Measurements from ENCODE around the gene MEIOB.

DNA sequence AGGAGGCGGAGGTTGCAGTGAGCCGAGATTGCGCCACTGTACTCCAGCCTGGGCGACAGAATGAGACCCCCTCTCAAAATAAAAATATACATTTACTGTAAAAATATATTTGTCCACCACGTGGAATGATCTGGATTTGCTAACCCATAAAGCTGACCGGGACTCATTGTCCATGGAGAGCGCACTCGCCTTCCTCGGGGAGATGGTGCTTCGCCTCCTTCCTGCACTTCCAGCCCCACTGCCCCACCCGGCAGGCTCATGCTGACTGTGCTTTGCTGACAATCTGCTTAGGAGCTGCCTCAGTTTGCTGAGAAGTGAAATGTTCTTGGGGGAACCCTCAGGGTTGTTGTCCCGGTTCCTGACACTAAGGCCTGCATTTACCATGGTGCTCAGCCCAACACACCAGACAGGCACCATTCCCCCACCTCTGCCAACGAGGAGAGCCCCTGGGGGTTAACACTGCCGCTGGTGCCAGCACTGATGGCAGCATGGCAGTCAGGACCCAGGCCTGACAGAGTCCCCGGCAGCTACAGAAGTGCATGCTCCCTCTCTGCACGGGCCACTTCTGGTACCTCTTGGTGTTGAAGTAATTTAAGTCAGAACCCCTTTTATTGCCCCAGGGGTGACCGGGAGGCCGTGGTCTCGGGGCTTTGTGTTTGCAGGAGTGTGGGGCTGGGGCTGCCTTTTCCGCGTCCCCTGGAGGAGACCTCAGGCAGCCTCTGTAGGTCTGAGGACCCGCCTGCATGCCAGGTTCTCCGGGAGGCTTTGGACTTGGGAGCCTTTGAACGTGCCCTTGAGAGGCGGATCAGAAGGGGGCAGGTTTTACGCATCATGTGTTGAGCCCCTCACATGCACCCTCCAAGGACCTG is 86.8 kb downstream of the MEIOB start:
- TF ChIP-seq EZH2 (IDR thresholded peaks at IDR 0.05; ENCODE audit: insufficient read depth, poor library complexity, severe bottlenecking) (no peak), EZH2phosphoT487 (IDR thresholded peaks at IDR 0.05; ENCODE audit: insufficient read depth, low read depth) (no peak)
